Neural progenitor cell (in vitro differentiated cells): ENCODE data around the gene NLRP11.

Experiments
- EZH2 ChIP-seq: fragments of 200-600 bp; sonication (generic); IDR thresholded peaks from 2 replicates; pipeline ENCODE4 v1.6.1; 2017; ENCODE audit warnings: antibody characterized with exemption, mild to moderate bottlenecking, moderate library complexity
- EZH2phosphoT487 ChIP-seq: fragments of 200-600 bp; sonication (generic); IDR thresholded peaks from 2 replicates; pipeline ENCODE4 v1.6.1; 2017; ENCODE audit warnings: antibody characterized with exemption
- TF ChIP-seq, protein P1 (sequence below): fragments of 200-600 bp; sonication (generic); IDR thresholded peaks from 2 replicates; pipeline ENCODE4 v1.5.1; 2017; ENCODE audit warnings: antibody characterized with exemption, mild to moderate bottlenecking

DNA sequence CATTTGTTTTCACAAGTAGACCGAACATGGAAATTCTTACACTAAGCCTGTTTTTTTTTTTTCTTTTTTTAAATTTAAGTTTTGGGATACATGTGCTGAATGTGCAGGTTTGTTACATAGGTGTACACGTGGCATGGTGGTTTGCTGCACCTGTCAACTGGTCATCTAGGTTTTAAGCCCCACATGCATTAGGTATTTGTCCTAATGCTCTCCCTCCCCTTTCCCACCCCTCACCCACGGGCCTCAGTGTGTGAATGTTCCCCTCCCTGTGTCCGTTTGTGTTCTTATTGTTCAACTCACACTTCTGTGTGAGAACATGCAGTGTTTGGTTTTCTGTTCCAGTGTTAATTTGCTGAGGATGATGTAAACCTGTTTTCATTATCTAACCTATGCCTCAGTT is 7.1 kb upstream of the NLRP11 start:
- no peak for TF ChIP-seq EZH2
- TF ChIP-seq, protein P1, sequence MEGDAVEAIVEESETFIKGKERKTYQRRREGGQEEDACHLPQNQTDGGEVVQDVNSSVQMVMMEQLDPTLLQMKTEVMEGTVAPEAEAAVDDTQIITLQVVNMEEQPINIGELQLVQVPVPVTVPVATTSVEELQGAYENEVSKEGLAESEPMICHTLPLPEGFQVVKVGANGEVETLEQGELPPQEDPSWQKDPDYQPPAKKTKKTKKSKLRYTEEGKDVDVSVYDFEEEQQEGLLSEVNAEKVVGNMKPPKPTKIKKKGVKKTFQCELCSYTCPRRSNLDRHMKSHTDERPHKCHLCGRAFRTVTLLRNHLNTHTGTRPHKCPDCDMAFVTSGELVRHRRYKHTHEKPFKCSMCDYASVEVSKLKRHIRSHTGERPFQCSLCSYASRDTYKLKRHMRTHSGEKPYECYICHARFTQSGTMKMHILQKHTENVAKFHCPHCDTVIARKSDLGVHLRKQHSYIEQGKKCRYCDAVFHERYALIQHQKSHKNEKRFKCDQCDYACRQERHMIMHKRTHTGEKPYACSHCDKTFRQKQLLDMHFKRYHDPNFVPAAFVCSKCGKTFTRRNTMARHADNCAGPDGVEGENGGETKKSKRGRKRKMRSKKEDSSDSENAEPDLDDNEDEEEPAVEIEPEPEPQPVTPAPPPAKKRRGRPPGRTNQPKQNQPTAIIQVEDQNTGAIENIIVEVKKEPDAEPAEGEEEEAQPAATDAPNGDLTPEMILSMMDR, result no peak
- TF ChIP-seq EZH2phosphoT487, result no peak
